Nucleus accumbens (tissue), 56 donors: ENCODE data around the gene NWD2.
A peak's percentile ranks its signal among the peaks of the same experiment; 100 is the strongest.

Source experiments
- DNase-seq, 56 donors: peaks; one replicate each; lab custom pipeline; 2025; lab: John Stamatoyannopoulos, UW

Gene NWD2

GRCh38 chr4:37434469-37434868, 189.9 kb downstream of the NWD2 start:
- no peak for DNase-seq

DNA sequence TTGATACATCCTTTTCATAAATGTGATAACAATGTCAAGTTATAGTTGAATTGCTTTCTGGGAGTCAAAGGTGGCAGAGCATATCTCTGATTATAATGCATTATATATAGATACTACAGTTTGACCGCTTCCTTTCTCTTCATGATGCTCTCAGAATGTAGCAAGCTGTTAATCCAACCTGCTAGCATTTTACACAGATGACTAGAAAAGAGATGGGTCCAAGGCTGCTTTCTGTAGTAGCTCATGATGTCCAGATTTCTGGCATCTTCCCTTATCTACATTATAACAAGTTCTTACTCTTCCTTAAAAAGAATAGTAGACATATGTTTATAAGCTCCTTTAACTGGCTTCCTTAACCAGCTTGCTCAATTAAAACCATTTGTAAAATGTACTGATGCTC, 192.0 kb downstream of the NWD2 start:
- no peak for DNase-seq

- no peak for DNase-seq
Measured at GRCh38 chr4:37437163-37437562, 192.6 kb downstream of the NWD2 start.

DNA sequence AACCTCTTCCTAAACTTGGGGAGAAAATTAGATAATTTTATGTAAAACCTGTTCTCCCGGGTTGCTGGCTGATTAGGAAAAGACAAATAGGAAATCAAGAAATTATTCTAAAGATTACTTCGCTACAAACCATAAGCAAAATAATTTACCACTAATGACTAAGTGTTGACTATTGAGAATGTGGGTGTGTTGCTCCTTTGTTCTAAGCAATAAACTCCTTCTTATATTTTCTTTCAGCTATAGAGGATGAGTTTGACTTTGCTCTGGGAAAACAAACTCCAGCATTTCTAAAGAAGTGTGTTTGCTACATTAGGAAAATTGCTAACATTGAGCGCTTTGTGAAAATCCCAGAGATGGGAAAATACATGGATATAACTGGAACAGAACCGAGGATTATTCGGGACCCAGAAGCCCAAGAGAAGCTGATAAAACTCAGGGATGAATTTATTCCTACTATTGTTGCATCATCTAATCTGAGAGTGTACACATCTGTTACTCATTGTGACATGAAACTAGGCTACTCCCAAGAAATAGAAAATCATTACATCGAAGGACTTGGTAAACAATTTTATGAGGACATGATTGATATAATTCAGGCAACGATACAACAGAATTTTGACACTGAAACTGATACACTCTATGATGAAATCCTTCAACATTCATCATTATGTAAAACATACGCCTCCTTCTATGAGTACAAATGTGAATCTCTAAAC, 194.2 kb downstream of the NWD2 start:
- no peak for DNase-seq

DNA sequence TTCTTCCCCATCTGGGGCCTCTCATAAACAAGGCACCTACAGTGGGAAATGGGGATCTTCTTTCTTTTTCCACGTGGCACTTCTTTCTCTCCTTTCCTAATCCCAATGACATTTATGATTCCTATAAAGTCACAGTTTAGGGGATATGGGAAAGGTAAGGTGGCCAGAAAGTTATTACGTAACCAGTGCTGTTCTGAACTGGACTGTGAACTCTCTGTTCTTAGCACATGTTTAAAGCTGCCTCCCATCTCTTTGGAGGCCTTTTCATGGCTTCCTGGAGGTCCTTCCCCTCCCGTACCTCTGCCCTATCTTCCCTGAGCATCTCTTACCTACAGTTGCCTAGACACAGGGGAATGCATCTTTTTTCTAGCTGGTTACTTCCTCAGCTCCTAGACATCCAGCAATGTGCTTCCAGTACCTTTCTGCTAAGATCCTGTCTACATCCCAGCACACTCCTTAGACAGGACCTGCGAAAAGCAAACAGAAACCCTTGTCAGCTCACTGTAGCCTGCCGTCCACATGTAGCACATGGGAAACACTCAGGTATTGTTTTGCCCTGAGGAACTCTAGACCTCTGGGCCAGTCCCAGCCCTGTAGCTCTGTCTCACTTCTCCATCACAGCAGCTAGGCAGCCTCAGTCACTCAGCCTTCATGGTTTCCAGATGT, 195.4 kb downstream of the NWD2 start:
- DNase-seq: no peak

GRCh38 chr4:37440501-37440900, 196.0 kb downstream of the NWD2 start:
- no peak for DNase-seq

- DNase-seq: no peak
Measured at GRCh38 chr4:37441231-37442061, 196.9 kb downstream of the NWD2 start.

DNA sequence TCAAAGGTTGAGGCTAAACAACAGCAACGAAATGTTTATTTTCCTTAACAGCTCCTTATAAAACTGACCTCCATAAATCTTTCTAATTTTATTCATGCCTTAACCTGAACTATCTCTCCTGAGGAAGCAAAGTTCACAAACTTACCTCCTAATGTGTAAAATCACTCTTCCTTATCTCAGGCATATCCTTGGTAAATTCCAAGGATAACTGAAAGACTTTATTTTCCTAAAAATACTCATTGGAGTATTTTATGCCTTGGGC, 197.4 kb downstream of the NWD2 start:
- no peak for DNase-seq

DNA sequence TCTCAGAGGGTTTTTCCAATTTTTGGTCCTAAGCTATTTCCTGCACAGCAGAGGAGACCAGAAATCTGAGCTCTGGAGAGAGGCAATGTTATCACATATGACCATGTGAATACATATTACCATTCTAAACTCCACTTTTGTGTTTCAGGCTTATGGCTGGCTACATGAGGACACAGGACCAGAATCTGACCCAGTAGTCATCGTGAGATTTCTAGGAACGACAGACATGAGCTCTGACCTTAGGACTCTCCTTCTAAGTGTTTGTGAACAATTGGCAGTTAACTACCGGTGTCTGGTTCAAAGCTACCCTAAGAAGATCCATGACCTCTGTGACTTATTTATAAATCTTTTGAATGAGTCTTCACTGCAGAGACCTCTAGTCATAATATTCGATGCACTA, 198.6 kb downstream of the NWD2 start:
- DNase-seq: no peak

- no peak for DNase-seq
Measured at GRCh38 chr4:37445023-37445422, 200.5 kb downstream of the NWD2 start.

DNA sequence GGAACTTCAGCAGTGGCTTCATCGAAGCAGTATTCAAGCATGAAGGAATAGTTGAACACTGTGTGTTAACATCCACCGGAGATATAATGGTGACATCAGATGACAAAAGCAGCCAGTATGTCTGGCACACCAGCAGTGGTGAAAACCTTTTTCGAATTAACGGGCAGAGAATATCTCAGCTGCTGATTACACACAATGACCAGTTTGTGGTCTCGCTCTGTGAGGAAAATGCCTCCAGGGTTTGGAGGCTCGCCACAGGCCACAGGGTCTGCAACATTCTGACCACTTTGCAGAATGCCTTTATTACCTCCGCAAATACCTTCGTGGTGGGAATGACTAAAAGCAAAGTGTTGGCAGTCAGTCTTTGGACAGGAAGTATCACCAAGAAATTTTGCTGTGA, 201.5 kb downstream of the NWD2 start:
- no peak for DNase-seq

DNA sequence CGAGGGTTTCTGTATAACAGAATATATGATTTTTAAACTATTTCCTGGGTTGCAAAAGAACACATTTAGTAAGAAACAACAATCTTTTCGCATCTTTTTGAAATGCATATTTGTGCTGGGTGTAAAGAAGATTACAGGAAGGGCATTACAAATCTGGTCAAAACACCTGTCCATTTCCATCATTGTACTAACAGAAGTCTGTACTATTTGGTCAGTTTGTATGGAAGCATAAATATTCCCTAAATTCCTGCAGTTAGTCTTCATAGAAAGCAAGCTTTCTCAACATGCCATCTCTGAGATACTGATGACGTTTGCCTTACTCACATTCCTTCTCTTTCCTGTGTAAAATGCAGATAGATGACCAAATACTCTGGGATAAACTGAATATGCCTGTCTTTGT, 203.3 kb downstream of the NWD2 start:
- DNase-seq: no peak

GRCh38 chr4:37450309-37450708, 205.8 kb downstream of the NWD2 start:
- DNase-seq: no peak

DNA sequence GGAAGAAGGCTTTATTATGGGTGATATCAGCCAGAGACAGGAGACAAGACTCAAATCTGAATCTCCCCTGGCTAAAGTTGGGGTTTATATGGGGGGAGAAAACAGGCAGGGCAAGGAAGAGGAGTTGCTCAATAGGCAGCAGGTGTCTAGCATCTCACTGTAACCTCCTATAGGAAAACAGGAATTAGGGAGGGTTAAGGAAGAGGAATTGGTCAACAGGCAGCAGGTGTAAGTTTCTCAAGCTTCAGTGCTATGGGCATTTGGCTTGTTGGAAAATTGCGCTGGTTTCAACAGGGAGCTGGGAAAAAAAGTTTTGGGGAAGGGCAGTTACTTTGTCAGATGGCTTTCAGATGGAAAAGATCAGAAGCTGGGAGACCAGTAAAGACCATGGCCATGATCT, 206.4 kb downstream of the NWD2 start:
- no peak for DNase-seq

DNA sequence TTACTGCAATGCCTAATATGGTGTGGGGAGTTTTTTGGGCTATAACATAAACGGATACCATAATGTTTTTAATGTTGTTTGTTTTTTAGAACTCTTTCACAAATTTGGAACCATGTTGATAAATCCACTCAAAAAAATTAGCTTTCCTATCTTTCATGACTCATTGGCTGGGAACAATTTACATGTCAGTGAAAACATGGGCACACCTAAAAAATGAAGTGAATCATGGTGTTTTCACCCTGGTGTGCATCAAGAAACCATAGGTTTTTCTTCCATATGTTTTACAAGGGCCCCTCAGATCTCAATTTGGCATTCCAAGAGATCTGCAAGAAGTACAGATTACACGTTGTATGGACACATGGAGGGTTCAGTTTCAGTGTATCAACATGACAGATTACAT, 207.1 kb downstream of the NWD2 start:
- DNase-seq: no peak

- DNase-seq: peak in 36 of 56 donors; percentile 3 to 75 (median 31)
Measured at GRCh38 chr4:37452952-37453280, 208.4 kb downstream of the NWD2 start.

DNA sequence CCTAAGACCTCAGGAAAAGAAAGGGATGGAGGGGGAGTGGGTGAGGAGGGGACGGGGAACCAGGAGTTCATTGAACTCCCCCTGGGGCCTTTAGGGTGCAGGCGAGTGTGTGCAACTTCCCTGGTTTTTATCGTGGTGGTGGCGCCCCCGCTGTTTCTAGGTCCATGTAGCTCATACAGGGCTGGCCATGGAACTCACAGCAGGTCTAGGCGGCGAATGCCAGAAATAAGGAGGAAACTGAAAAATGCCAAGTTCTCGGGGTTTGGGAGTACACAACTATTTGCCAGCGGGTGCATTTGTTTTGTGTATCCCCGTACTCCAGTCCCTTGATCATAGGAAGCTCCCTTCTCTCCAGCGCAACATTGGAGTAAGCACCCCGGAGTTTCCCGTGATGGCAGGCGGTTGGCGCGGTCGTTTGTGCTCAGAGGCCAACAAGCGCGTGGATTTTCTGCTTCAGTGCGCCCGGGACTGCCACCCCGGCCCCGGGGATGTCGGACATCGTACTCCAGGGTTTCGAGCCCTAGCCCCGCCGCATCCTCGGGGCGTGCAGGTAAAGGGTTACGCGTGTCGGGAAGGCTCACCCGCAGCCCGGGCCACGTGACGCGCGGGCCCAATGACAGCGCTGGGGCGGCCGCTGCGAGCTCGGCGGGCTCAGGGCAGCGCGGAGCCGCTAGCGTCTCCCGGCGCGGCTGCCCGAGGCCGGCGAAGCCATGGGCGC, 208.9 kb downstream of the NWD2 start:
- DNase-seq: peak in 52 of 56 donors; percentile 3 to 84 (median 54)

- no peak for DNase-seq
Measured at GRCh38 chr4:37453999-37454800, 209.7 kb downstream of the NWD2 start.

DNA sequence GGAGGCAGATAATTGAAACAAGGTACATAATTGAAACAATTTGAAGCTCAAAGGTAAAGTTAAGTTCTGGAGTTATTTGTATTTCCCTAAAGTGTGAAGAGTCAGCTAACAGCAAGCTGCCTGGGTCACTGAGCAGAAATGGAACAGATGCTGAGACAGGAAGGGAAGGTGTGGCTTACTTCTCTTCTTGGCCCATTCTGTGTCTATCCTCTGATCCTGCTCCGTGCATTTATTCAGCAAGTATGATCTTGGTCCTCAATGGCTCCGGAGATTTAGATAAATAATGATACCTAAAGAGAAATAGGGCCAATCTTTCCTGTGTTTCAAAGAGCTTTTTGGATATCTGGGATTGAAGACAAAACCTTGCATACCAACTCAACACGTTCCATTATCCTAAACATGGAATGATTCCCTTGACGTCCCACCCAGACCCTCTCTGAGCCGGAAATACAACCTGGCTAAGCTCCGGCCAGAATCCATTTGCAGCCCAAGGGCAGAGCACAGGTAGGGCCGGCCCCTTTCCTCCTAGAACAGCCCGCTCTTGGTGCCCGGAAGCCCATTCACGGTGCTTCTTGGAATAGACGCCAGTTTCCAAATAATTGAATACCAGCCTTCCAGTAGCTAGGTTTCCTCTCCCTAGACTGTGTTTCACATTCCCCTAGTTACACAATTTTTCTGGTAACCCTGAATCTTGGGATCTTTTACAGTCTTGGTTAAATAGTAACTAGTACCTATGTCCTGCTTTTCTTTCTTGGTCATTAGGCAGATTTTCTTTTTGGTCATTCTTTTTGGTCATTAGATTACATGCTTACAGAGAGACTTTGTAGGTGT, 211.0 kb downstream of the NWD2 start:
- DNase-seq: no peak

DNA sequence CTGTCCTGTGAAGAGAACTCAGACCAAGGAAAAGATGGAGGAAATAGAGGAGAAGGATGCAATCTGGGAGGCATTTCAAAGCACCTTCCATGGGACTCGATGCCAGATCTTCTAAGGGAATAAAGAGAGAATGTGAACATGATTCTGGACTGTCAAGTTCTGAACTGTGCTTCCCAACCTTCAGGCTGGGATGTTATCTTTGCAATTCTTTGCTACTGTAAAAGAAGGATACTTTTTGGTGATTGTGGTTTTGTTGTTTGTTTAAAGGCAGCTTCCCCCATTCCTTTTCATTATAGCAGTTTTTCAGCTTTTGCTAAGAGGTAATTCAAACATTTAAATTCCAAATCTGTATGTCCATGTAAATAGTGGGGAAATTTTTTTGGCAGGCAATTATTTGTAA, 217.3 kb downstream of the NWD2 start:
- no peak for DNase-seq
